ENCODE measurements around the gene IGFBP2.

IGFBP2 gene

DNA sequence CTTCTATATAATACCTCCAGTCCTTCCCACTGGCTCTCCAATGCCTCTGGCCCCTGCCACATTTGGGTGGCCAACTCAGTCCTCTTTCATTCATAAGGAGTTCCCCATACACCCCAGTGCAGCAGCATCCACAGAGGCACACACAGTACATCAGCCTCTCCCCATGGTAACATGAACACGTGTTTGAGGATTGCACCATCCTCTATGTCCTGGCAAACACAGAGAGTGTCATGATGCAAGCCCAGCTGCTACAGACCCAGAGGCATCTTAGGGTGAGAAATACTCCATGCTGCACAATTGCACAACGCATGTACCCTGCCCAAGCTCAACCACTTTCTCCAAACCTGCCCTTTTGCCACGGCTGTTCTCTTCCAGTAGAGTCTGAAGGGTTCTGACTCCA, 50.6 kb downstream of the IGFBP2 start:
- no peak for DNase-seq (ENCODE audit: low spot score)
- in situ Hi-C loops (cut with MboI; ENCODE audit: low sequenced_read_pairs, unreplicated experiment), result no loop called here
- no peak for TF ChIP-seq CTCF (IDR thresholded peaks at IDR 0.05; ENCODE audit: borderline replicate concordance, control extremely low read depth, extremely low read depth, insufficient read depth, missing control alignments)

DNA sequence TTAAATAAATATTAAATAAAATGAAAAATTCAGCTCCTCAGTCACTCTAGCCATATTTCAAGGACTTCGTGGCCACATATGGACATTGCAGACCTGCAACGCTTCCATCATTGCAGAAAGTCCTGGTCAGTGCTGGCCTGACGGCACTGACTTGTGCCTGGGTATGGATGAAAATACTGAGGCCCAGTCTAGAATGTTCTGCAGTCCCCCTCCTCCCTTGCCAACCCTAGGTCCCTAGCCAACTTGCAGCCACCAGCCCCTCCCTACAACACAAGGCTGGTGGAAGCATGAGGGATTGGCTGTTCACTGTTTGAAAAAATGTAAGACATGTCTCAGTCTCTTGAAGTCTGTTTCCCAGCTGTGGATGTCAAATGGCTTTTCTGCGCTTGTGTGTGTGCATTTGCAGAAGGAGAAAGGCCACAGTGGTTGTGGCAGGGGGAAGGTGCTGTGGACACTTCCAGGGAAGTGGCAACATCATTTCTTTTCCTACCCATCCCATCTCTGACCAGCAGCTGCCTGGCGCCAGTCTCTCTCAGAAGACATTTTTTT, 52.2 kb downstream of the IGFBP2 start:
- no peak for TF ChIP-seq CTCF (IDR thresholded peaks at IDR 0.05; ENCODE audit: borderline replicate concordance, control extremely low read depth, extremely low read depth, insufficient read depth, missing control alignments)
- in situ Hi-C loops (cut with MboI; ENCODE audit: low sequenced_read_pairs, unreplicated experiment), result no loop called here

GRCh38 chr2:216687111-216687510, 53.9 kb downstream of the IGFBP2 start:
- no peak for DNase-seq (ENCODE audit: low spot score)
- in situ Hi-C loops (cut with MboI; ENCODE audit: low sequenced_read_pairs, unreplicated experiment), result no loop called here
- no peak for TF ChIP-seq CTCF (IDR thresholded peaks at IDR 0.05; ENCODE audit: borderline replicate concordance, control extremely low read depth, extremely low read depth, insufficient read depth, missing control alignments)

More for the DNA sequence above, 52.2 kb downstream of the IGFBP2 start:
- DNase-seq (ENCODE audit: low spot score), result no peak

GRCh38 chr2:216687646-216688045, 54.4 kb downstream of the IGFBP2 start:
- DNase-seq (ENCODE audit: low spot score), result no peak
- in situ Hi-C loops (cut with MboI; ENCODE audit: low sequenced_read_pairs, unreplicated experiment), result no loop called here
- TF ChIP-seq CTCF (IDR thresholded peaks at IDR 0.05; ENCODE audit: borderline replicate concordance, control extremely low read depth, extremely low read depth, insufficient read depth, missing control alignments), result peak; percentile 36

GRCh38 chr2:216688731-216689340, 55.6 kb downstream of the IGFBP2 start:
- in situ Hi-C loops (cut with MboI; ENCODE audit: low sequenced_read_pairs, unreplicated experiment), result no loop called here
- no peak for TF ChIP-seq CTCF (IDR thresholded peaks at IDR 0.05; ENCODE audit: borderline replicate concordance, control extremely low read depth, extremely low read depth, insufficient read depth, missing control alignments)
- DNase-seq (ENCODE audit: low spot score), result no peak

DNA sequence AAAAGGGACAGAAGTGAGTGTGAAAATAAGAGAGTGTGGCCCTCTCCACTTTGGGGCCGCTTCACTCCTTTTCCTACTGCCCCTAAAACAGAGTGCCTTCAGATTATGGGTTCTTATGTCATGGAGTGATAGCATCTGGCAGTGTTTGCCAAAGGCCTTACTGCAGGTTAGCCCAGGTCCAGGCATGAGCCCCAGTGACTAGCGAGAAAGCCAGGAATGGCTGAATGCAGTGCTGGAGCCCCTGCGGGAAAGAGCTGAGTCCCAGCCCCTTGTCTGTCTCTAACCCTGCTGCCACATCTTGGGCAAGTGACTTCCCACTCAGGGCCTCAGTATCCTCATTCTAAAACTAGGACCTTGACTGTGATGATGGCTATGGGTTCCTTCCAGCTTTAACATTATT, 56.2 kb downstream of the IGFBP2 start:
- in situ Hi-C loops (cut with MboI; ENCODE audit: low sequenced_read_pairs, unreplicated experiment), result no loop called here
- no peak for DNase-seq (ENCODE audit: low spot score)
- TF ChIP-seq CTCF (IDR thresholded peaks at IDR 0.05; ENCODE audit: borderline replicate concordance, control extremely low read depth, extremely low read depth, insufficient read depth, missing control alignments), result no peak
